Measurements from ENCODE around the gene SNX5. TPM values are rescaled to one million over a fixed set of nuclear protein-coding genes. Genes with fewer than 3 reads are reported as not detected.

Gene SNX5
- total and polyA plus RNA-seq, 2 donors (not counting 1 experiment from before 2014, with no cell fraction given) = 97.8 to 128 TPM

GRCh38 chr20:17897566-17898307, 70.9 kb downstream of the SNX5 start:
- WGBS (ENCODE audit: insufficient coverage) = 80% methylated on average over 1 of the region's 1 CpG
- POLR2A ChIA-PET = no interaction called here
- H3K4me1 Mint-ChIP-seq = peaks cover 45% of the 10 kb centered on the region

More at GRCh38 chr20:17897566-17898307, 70.9 kb downstream of the SNX5 start:
- no peaks in the 10 kb centered on the region for H3K36me3 ChIP-seq (replicated peaks in 1 of 2; ENCODE audit: control extremely low read depth in 1 of 2, control insufficient read depth in 1 of 2, extremely low read depth in 1 of 2, insufficient read depth in 2 of 2, low read length in 1 of 2)
- no peaks in the 10 kb centered on the region for H3K9me3 ChIP-seq (ENCODE audit: control extremely low read depth in 1 of 3, control insufficient read depth in 2 of 3, insufficient read depth in 1 of 3, low read length in 2 of 3)
- H3K27me3 Mint-ChIP-seq = peaks cover 18% of the 10 kb centered on the region
- no peak overlapping the region for H3K9ac ChIP-seq (ENCODE audit: low read length)
- no peak overlapping the region for H3K4me2 ChIP-seq (replicated peaks; ENCODE audit: low read depth, low read length, poor library complexity, severe bottlenecking)
- peaks cover 39 to 42% of the 10 kb centered on the region in 2 donors for H3K4me1 ChIP-seq (ENCODE audit: control insufficient read depth in 2 of 2, insufficient read depth in 2 of 2, low read length in 2 of 2)
- intact Hi-C loops (cut with micrococcal nuclease) = loop anchor here (1.0 to 5.0 kb wide), 10 partner anchors 19 to 392 kb away; partner anchors contain the start of genes MGME1, RRBP1 and SNX5
- H3K9me3 Mint-ChIP-seq (ENCODE audit: insufficient read depth) = no peaks in the 10 kb centered on the region
- DNase-seq = no peak
- H3K4me3 Mint-ChIP-seq = no peak overlapping the region
- H4K20me1 ChIP-seq (ENCODE audit: control insufficient read depth, insufficient read depth, low read length, poor library complexity, severe bottlenecking) = no peaks in the 10 kb centered on the region
- H3K27ac ChIP-seq (ENCODE audit: low read length in 2 of 2) = no peak overlapping the region
- H3K27me3 ChIP-seq (replicated peaks in 1 of 4; ENCODE audit: control extremely low read depth in 1 of 4, control insufficient read depth in 3 of 4, insufficient read depth in 4 of 4, low read length in 3 of 4) = peaks cover 0 to 4% (median 2%) of the 10 kb centered on the region in 4 experiments
- TF ChIP-seq CTCF (IDR thresholded peaks at IDR 0.05) (no peak), EZH2 (IDR thresholded peaks at IDR 0.05; ENCODE audit: borderline replicate concordance, insufficient read depth, low read depth, low read length, poor library complexity, severe bottlenecking) (no peak)
- peaks cover 7% of the 10 kb centered on the region for H3K79me2 ChIP-seq (ENCODE audit: control insufficient read depth, insufficient read depth, low read length)
- no peak overlapping the region for H3K4me3 ChIP-seq (ENCODE audit: control extremely low read depth in 1 of 5, extremely low read depth in 1 of 5, insufficient read depth in 1 of 5, low read depth in 2 of 5, low read length in 4 of 5)
- ATAC-seq (ENCODE audit: low read depth) = no peak
- no peak overlapping the region for H2AFZ ChIP-seq (ENCODE audit: insufficient read depth, low read depth, low read length, poor library complexity, severe bottlenecking)
- H3K27ac Mint-ChIP-seq = no peak overlapping the region
- CTCF ChIA-PET = interaction anchor here (0.6 to 10.3 kb wide), 36 partner anchors 9 to 393 kb away, joined by 3 to 159 read pairs (median 4); partner anchors contain the start of genes DSTN and RRBP1
